ENCODE results near the gene ADAM19. TPM values are rescaled to one million over a fixed set of nuclear protein-coding genes. Genes with fewer than 3 reads are reported as not detected.

Gene ADAM19
- total RNA-seq, 1 donor from 2014 or later, result 9.1 TPM

DNA sequence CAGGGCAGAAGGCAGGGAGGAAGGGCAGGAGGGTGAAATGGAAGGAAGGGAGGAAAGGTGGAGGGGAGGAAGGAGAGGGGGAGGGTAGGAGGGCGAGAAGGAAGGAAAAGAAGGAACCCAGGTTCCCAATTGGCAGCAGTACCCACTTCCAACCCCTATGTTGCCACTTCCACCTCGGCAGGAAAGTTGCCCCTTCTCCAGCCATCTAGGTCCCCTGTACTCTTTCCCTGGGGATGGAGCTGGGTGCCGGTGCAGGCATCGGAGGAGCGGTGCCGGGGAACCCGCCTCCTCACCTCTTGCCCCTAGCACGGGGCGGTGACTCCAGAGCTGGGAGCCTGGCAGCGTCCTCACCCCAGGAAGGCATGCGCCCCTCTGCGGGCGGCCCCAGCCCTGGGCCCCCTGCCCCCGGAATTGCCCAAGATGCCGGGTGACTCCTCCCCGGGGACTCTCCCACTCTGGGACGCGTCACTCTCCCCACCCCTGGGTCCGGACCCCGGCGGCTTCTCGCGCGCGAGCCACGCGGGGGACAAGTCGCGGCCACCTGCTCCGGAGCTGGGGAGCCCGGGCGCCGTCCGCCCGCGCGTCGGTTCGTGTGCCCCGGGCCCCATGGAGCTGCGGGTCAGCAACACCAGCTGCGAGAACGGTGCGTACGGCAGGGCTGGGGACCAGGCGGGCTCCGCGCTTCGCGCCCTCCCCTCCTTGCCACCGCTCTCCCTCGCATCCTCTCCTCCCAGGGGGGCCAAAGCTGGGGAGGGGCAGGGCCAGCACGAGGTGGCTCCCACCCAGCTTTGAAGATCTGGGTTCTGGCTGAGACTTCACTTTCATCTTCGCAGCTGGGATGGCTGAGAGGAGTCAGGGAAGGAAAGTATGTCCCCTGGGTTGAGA lies 115.6 kb downstream of the ADAM19 start, which contains the start of gene NIPAL4:
NIPAL4 (plus strand) TSS at position 499 of the 885 bp plus-strand sequence; CDS start at position 607, 108 bp downstream.
- H3K27me3 Mint-ChIP-seq (ENCODE audit: low read depth), result peaks cover 61% of the 10 kb centered on the region
- H3K9me3 Mint-ChIP-seq, result no peaks in the 10 kb centered on the region
- peaks cover 37% of the 10 kb centered on the region for H3K4me1 Mint-ChIP-seq
- DNase-seq (ENCODE audit: low read depth, low spot score), result no peak
- H3K36me3 Mint-ChIP-seq (ENCODE audit: low read depth), result no peaks in the 10 kb centered on the region
- peak within 1 kb of the TSS; percentile 61 for H3K4me3 Mint-ChIP-seq
- TF ChIP-seq, protein P1, sequence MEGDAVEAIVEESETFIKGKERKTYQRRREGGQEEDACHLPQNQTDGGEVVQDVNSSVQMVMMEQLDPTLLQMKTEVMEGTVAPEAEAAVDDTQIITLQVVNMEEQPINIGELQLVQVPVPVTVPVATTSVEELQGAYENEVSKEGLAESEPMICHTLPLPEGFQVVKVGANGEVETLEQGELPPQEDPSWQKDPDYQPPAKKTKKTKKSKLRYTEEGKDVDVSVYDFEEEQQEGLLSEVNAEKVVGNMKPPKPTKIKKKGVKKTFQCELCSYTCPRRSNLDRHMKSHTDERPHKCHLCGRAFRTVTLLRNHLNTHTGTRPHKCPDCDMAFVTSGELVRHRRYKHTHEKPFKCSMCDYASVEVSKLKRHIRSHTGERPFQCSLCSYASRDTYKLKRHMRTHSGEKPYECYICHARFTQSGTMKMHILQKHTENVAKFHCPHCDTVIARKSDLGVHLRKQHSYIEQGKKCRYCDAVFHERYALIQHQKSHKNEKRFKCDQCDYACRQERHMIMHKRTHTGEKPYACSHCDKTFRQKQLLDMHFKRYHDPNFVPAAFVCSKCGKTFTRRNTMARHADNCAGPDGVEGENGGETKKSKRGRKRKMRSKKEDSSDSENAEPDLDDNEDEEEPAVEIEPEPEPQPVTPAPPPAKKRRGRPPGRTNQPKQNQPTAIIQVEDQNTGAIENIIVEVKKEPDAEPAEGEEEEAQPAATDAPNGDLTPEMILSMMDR (conservative IDR thresholded peaks at IDR 0.05), result no peak
- H3K27ac Mint-ChIP-seq (ENCODE audit: unreplicated experiment), result no peak within 1 kb of the TSS

DNA sequence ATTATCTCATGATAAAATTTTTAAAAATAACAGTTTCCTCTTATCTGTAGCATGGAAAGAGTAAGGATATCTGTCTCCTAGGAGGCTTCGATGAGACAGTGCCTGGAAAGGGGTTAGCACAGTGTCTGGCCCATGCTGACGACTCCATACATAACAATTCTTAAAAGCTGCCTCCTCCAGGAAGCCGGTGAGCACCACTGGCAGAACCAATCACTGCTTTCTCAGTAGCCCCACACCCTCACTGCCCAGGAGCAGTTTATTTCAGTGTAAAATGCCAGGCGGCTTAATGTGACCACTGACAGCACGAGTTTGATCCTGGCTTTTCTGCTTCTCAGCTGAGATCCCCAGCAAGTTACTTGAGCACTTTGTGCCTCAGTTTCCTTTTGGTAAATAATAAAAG lies 116.7 kb downstream of the ADAM19 start:
- no peak overlapping the region for H3K27ac Mint-ChIP-seq (ENCODE audit: unreplicated experiment)
- H3K27me3 Mint-ChIP-seq (ENCODE audit: low read depth), result peaks cover 56% of the 10 kb centered on the region
- DNase-seq (ENCODE audit: low read depth, low spot score), result no peak
- H3K4me1 Mint-ChIP-seq, result peaks cover 26% of the 10 kb centered on the region
- no peaks in the 10 kb centered on the region for H3K36me3 Mint-ChIP-seq (ENCODE audit: low read depth)
- TF ChIP-seq, protein P1 (conservative IDR thresholded peaks at IDR 0.05), result no peak
- no peak overlapping the region for H3K4me3 Mint-ChIP-seq
- no peaks in the 10 kb centered on the region for H3K9me3 Mint-ChIP-seq

DNA sequence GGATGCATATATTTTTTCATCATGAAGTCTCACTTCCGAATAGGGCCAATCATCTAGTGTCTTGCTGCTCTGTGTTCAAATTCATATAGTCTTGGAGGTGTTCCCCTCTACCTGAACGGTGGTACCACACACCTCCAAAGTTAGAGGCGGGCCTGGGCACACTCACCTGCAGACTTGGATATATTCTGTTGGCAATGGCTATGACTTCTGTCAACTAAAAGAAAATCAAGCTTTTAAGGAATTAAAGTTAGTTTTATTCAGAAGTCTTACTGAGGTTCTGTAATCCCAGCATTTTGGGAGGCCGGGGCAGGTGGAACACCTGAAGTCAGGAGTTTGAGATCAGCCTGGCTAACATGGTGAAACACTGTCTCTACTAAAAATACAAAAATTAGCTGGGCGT lies 118.2 kb downstream of the ADAM19 start:
- Mint-ChIP-seq H3K36me3 (ENCODE audit: low read depth) (no peaks in the 10 kb centered on the region), H3K4me1 (peaks cover 24% of the 10 kb centered on the region), H3K27me3 (ENCODE audit: low read depth) (peaks cover 49% of the 10 kb centered on the region), H3K4me3 (no peak overlapping the region), H3K9me3 (no peaks in the 10 kb centered on the region), H3K27ac (ENCODE audit: unreplicated experiment) (no peak overlapping the region)
- TF ChIP-seq, protein P1 (conservative IDR thresholded peaks at IDR 0.05), result no peak
- no peak for DNase-seq (ENCODE audit: low read depth, low spot score)

DNA sequence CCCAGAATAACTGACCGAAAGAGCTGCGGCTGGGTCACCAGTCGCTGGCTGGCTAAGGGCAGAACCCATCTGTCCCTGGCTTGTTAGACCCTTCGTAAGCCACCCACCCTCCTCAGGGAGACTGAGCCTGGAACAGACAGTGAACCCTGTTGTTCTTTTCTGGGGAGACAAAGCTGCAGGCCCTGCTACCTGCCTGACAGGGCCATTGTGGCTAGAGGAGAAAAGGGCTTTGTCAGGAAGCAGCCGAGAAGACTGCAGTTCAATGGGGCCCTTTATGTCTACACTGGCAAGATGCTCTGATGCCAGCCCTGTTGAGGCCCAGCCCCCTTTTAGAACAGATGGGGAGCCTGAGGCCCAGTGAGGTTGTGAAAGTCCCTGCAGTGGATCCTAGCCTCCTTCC lies 119.3 kb downstream of the ADAM19 start:
- Mint-ChIP-seq H3K9me3 (no peaks in the 10 kb centered on the region), H3K4me1 (peaks cover 24% of the 10 kb centered on the region), H3K4me3 (no peak overlapping the region), H3K27ac (ENCODE audit: unreplicated experiment) (peak overlapping the region; percentile 53), H3K36me3 (ENCODE audit: low read depth) (no peaks in the 10 kb centered on the region), H3K27me3 (ENCODE audit: low read depth) (peaks cover 38% of the 10 kb centered on the region)
- no peak for DNase-seq (ENCODE audit: low read depth, low spot score)
- TF ChIP-seq, protein P1 (conservative IDR thresholded peaks at IDR 0.05), result no peak

DNA sequence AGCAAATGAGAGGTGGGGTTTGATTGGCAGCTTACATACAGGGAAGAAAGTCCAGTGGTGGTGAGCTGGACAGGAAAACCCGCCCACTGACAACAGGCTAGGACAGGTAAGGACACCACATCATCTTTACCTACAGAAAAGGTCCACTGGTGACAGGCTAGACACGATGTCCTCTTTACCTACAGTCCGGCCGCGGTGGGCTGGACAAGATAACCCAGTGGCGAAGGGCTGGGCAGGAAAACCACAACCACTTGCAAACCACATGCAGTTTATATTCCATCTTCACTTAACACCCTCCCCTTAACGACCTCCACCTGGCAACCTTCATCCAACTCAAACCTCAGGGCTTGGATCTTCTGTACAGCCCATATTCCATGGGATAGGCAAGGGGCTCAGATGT lies 120.5 kb downstream of the ADAM19 start:
- Mint-ChIP-seq H3K4me1 (peaks cover 20% of the 10 kb centered on the region), H3K9me3 (no peaks in the 10 kb centered on the region), H3K27me3 (ENCODE audit: low read depth) (peaks cover 27% of the 10 kb centered on the region), H3K36me3 (ENCODE audit: low read depth) (no peaks in the 10 kb centered on the region), H3K27ac (ENCODE audit: unreplicated experiment) (no peak overlapping the region), H3K4me3 (no peak overlapping the region)
- TF ChIP-seq, protein P1 (conservative IDR thresholded peaks at IDR 0.05), result no peak
- DNase-seq (ENCODE audit: low read depth, low spot score), result no peak

All from neural crest cell (in vitro differentiated cells).